Measurements from ENCODE around the gene PODXL2.

DNA sequence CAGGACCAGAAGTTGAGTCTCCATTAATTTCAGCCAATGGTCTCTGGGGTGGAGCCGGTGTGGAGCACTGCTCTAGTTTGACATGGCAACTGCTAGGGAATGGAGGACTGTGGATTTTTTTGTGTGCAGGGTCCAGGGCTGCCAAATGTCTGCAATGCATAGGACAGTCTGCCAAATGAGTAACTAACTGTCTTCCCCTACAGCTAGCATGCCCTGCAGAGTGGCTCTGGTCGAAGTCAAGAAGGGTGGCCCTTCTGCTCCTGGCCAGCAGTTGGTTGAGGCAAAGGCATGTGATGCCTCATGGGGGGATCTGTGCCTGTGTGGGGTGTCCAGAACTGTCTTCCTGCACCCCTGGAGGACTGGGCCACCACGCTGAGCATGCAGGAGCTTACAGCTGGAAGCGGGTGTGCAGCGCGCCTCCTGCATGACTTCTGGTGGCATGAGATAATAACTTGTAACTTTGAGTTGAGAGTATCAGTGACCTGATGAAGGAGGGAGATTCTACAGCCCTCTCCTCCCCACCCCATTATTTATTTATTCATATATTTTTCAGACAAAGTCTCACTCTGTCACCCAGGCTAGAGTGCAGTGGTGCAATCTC lies 43.1 kb upstream of the PODXL2 start:
- TF ChIP-seq POLR2A (IDR thresholded peaks at IDR 0.05; ENCODE audit: low read depth, low read length) = no peak
- no peak for TF ChIP-seq POLR2AphosphoS5 (IDR thresholded peaks at IDR 0.05; ENCODE audit: low read depth, low read length)
- TF ChIP-seq TAF1 (IDR thresholded peaks at IDR 0.05; ENCODE audit: low read depth, low read length) = no peak
- no peak for TF ChIP-seq SPI1 (IDR thresholded peaks at IDR 0.05; ENCODE audit: low read depth, low read length)
- no peak for TF ChIP-seq POU2F2 (IDR thresholded peaks at IDR 0.05; ENCODE audit: low read depth, low read length)
